Coronary artery (tissue), 2 donors: Measurements from ENCODE around the gene KCNQ5.

Source experiments
- DNase-seq: peaks from one replicate; pipeline ENCODE4 v3.0.0-alpha.2; 2017; ENCODE audit warnings: low spot score
- H3K27ac ChIP-seq, 2 donors: fragments of 200-600 bp; sonication (generic); one replicate each; pipeline ENCODE4 v1.5.1; 2016 to 2019
- H3K4me3 ChIP-seq: fragments of 200-600 bp; sonication (generic); 2 replicates; pipeline ENCODE4 v1.5.1; 2016; ENCODE audit warnings: mild to moderate bottlenecking, moderate library complexity
- TF ChIP-seq, protein P1 (sequence below): fragments of 200-600 bp; sonication (generic); IDR thresholded peaks from one replicate; pipeline ENCODE4 v1.5.1; 2019; ENCODE audit warnings: antibody characterized with exemption

KCNQ5 gene

GRCh38 chr6:72738091-72738490 lies 116.2 kb downstream of the KCNQ5 start:
- TF ChIP-seq, protein P1, sequence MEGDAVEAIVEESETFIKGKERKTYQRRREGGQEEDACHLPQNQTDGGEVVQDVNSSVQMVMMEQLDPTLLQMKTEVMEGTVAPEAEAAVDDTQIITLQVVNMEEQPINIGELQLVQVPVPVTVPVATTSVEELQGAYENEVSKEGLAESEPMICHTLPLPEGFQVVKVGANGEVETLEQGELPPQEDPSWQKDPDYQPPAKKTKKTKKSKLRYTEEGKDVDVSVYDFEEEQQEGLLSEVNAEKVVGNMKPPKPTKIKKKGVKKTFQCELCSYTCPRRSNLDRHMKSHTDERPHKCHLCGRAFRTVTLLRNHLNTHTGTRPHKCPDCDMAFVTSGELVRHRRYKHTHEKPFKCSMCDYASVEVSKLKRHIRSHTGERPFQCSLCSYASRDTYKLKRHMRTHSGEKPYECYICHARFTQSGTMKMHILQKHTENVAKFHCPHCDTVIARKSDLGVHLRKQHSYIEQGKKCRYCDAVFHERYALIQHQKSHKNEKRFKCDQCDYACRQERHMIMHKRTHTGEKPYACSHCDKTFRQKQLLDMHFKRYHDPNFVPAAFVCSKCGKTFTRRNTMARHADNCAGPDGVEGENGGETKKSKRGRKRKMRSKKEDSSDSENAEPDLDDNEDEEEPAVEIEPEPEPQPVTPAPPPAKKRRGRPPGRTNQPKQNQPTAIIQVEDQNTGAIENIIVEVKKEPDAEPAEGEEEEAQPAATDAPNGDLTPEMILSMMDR, result no peak
- no peak for DNase-seq
- Histone ChIP-seq H3K27ac (no peak overlapping the region), H3K4me3 (no peak overlapping the region)

GRCh38 chr6:72739368-72739779 lies 117.5 kb downstream of the KCNQ5 start:
- Histone ChIP-seq H3K4me3 (no peak overlapping the region), H3K27ac (no peak overlapping the region)
- no peak for DNase-seq
- TF ChIP-seq, protein P1, result no peak

DNA sequence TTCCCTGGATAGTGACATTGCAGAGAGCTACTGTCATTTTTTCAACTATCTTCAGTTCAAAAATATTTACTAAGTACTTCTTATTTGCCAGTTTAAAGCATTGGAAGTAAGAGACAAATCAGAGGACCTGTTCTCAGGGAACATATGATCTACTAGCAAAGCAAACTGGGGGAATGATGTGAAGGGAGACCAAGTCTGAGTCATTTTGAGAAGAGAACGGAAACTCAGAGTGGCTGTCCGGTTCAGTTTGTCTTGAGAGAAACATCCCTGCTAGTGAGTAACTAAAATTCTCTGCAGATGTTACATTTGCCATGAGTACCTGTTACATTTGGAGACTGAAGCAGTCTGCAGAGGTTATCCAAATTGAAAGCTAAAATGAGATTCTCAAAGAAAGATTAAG lies 118.3 kb downstream of the KCNQ5 start:
- H3K27ac ChIP-seq, result no peak overlapping the region
- TF ChIP-seq, protein P1, result no peak
- DNase-seq, result no peak
- H3K4me3 ChIP-seq, result no peak overlapping the region

DNA sequence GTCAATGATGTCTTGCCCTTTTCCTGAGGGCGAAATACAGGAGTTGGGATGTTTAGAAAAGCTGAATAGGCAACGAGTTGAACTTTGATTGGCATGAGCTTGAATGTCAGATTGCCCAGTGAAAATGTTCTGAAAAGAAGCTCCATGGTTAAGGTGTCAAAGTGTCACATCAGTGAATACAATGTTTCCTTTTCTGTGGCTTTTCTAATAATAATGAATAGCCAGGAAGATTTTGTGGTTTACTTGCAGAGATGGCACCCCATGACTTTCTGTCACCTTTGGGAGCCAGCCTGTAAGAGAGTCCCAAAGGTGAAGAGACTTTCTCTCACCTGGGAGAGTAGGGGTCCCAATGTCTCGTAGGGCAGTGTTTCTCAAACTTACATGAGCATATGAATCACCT lies 119.2 kb downstream of the KCNQ5 start:
- TF ChIP-seq, protein P1, result no peak
- H3K4me3 ChIP-seq, result no peak overlapping the region
- DNase-seq, result no peak
- no peak overlapping the region for H3K27ac ChIP-seq

DNA sequence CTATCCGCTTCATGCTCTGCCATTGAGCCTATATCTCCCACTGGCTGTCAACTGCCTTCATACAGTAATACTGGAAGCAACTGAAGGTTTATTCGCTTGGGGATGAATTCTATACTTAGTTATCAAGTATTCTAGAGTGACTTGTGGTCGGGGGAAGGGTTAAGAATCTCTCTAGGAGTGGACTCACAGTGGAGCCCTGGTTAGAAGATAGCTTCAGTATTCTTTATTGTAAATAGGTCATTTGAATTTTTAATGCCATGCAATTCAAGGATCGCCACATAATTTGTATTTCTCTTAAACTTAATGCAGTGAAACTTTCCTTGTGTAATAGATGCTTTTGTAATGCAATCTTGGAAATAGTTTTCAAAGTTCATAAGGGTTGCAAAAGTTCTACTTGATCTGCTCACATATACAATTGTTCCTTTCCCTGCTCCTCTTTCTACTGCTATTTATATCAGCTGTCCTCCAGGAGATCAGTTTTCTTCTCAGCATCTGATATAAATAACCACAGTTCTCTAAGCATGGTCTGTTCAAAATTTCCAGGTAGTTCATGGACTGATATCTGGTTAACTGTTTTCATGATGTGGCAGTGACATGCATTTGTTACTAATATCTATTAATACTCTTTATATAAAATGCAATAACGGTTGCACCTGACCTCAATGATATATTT lies 120.3 kb downstream of the KCNQ5 start:
- Histone ChIP-seq H3K27ac (no peak overlapping the region), H3K4me3 (no peak overlapping the region)
- DNase-seq, result no peak
- TF ChIP-seq, protein P1, result no peak

DNA sequence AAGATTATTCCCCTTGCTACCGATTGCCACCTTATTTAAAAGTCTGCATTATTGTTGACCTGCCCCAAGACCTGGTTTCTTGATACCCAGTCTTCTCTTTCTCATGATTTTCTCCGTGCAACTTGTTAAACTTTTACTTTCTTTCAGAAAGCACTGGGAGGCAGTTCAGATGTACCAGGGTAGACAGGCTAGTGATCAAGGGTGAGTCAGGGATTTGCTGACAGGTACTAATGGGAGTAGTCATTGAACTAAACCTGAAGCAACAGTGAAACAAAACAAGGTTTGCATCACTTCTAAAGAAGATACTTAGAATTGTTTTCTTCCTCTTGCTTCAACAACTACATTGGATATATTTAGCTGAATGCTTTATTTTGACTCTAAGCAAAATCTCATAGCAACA lies 124.4 kb downstream of the KCNQ5 start:
- TF ChIP-seq, protein P1, result no peak
- Histone ChIP-seq H3K27ac (no peak overlapping the region), H3K4me3 (no peak overlapping the region)
- DNase-seq, result no peak

DNA sequence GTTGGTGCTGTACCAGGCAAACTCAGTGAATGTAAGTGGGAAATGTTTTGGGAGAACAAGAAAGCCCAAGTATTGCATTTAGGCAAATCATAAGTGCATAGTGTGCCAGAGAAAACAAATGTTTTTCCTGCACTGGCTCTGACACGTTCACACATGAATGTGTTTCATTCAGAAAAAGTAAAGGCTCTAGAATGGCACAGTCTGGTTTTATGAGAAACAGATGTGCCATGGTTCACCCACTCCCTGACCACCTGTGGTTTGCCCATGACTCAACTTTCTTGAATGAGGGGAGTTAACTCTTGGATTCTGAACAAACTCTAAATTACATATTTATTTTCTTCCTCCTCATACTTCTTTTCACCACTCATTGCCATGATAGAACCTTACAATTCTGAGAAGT lies 126.9 kb downstream of the KCNQ5 start:
- Histone ChIP-seq H3K27ac (no peak overlapping the region), H3K4me3 (no peak overlapping the region)
- no peak for DNase-seq
- TF ChIP-seq, protein P1, result no peak
